Measurements from ENCODE around the gene C4BPB. TPM values are rescaled to one million over a fixed set of nuclear protein-coding genes. Genes with fewer than 3 reads are reported as not detected.
A peak's percentile ranks its signal among the peaks of the same experiment; 100 is the strongest.

Gene C4BPB
- total RNA-seq, 4 donors from 2014 or later = 0.90 to 4.9 TPM; not detected in 2

DNA sequence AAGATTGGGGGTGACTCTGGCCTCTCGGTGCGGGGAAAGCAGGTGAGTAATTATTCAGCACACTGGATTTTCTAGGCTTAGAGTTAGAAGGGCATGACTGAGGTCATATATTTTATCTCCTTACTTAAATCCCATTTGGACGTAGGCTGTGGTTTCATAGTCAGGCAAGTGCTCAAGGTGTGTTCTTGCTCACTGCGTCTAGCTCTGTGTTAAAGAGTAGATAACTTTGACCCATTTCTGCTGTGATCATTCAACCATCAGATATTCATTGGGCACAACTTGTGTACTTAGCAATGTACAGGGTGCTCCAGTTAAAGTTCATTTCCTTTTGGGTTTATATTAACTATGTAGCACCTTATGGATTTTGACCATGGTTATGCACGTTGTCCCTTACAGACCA lies 21.0 kb upstream of the C4BPB start:
- TF ChIP-seq, protein P1, sequence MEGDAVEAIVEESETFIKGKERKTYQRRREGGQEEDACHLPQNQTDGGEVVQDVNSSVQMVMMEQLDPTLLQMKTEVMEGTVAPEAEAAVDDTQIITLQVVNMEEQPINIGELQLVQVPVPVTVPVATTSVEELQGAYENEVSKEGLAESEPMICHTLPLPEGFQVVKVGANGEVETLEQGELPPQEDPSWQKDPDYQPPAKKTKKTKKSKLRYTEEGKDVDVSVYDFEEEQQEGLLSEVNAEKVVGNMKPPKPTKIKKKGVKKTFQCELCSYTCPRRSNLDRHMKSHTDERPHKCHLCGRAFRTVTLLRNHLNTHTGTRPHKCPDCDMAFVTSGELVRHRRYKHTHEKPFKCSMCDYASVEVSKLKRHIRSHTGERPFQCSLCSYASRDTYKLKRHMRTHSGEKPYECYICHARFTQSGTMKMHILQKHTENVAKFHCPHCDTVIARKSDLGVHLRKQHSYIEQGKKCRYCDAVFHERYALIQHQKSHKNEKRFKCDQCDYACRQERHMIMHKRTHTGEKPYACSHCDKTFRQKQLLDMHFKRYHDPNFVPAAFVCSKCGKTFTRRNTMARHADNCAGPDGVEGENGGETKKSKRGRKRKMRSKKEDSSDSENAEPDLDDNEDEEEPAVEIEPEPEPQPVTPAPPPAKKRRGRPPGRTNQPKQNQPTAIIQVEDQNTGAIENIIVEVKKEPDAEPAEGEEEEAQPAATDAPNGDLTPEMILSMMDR (IDR thresholded peaks at IDR 0.05) = no peak
- TF ChIP-seq POLR2A (IDR thresholded peaks at IDR 0.05) (no peak), EP300 (IDR thresholded peaks at IDR 0.05) (no peak)
- WGBS, 2 donors = 91 to 94% methylated on average over 5 of the region's 5 CpGs
- H3K4me1 ChIP-seq = peaks cover 0 to 4% (median 0%) of the 10 kb centered on the region in 4 donors
- DNase-seq (ENCODE audit: low spot score in 2 of 2) = no peak
- H3K27ac ChIP-seq = peak overlapping the region in 1 of 4 donors; percentile 40
- peaks cover under 1 to 92% (median 8%) of the 10 kb centered on the region in 3 donors for H3K36me3 ChIP-seq
- H3K9me3 ChIP-seq = no peaks in the 10 kb centered on the region
- H3K27me3 ChIP-seq = no peaks in the 10 kb centered on the region
- no peak overlapping the region for H3K4me3 ChIP-seq

- H3K27me3 ChIP-seq = no peaks in the 10 kb centered on the region
- no peak for DNase-seq (ENCODE audit: low spot score in 2 of 2)
- no peak overlapping the region for H3K4me3 ChIP-seq
- no peak overlapping the region for H3K27ac ChIP-seq
- peaks cover 0 to 88% (median 8%) of the 10 kb centered on the region in 3 donors for H3K36me3 ChIP-seq
- TF ChIP-seq, protein P1 (IDR thresholded peaks at IDR 0.05) = no peak
- TF ChIP-seq EP300 (IDR thresholded peaks at IDR 0.05) = no peak
- TF ChIP-seq POLR2A (IDR thresholded peaks at IDR 0.05) = no peak
- H3K4me1 ChIP-seq = peaks cover 0 to 4% (median 0%) of the 10 kb centered on the region in 4 donors
- 69 to 81% methylated on average over 3 of the region's 3 CpGs for WGBS, 2 donors
- no peaks in the 10 kb centered on the region for H3K9me3 ChIP-seq
These were observed 19.6 kb upstream of the C4BPB start for GRCh38 chr1:207069061-207069460.

- TF ChIP-seq, protein P1 (IDR thresholded peaks at IDR 0.05) = no peak
- TF ChIP-seq EP300 (IDR thresholded peaks at IDR 0.05) (no peak), POLR2A (IDR thresholded peaks at IDR 0.05) (no peak)
- Histone ChIP-seq H3K27ac (no peak overlapping the region), H3K9me3 (no peaks in the 10 kb centered on the region), H3K4me3 (no peak overlapping the region), H3K27me3 (no peaks in the 10 kb centered on the region), H3K36me3 (peaks cover 0 to 82% (median 8%) of the 10 kb centered on the region in 3 donors), H3K4me1 (no peaks in the 10 kb centered on the region)
- DNase-seq (ENCODE audit: low spot score in 2 of 2) = no peak
- WGBS, 2 donors = 92 to 97% methylated on average over 5 of the region's 5 CpGs
These were observed 18.7 kb upstream of the C4BPB start for GRCh38 chr1:207069858-207070506.

- Histone ChIP-seq H3K27me3 (no peaks in the 10 kb centered on the region), H3K36me3 (peaks cover 0 to 74% (median 8%) of the 10 kb centered on the region in 3 donors), H3K4me1 (no peaks in the 10 kb centered on the region), H3K27ac (no peak overlapping the region), H3K4me3 (no peak overlapping the region), H3K9me3 (no peaks in the 10 kb centered on the region)
- TF ChIP-seq EP300 (IDR thresholded peaks at IDR 0.05) = no peak
- TF ChIP-seq POLR2A (IDR thresholded peaks at IDR 0.05) = no peak
- TF ChIP-seq, protein P1 (IDR thresholded peaks at IDR 0.05) = no peak
- DNase-seq (ENCODE audit: low spot score in 2 of 2) = no peak
- WGBS, 2 donors = 80 to 87% methylated on average over 4 of the region's 4 CpGs
These were observed 17.8 kb upstream of the C4BPB start for GRCh38 chr1:207070811-207071210.

- Histone ChIP-seq H3K27me3 (no peaks in the 10 kb centered on the region), H3K27ac (no peak overlapping the region), H3K4me1 (no peaks in the 10 kb centered on the region), H3K36me3 (peaks cover 0 to 67% (median 8%) of the 10 kb centered on the region in 3 donors), H3K4me3 (no peak overlapping the region), H3K9me3 (no peaks in the 10 kb centered on the region)
- 88 to 92% methylated on average over 6 of the region's 6 CpGs for WGBS, 2 donors
- DNase-seq (ENCODE audit: low spot score in 2 of 2) = no peak
- no peak for TF ChIP-seq EP300 (IDR thresholded peaks at IDR 0.05)
- no peak for TF ChIP-seq POLR2A (IDR thresholded peaks at IDR 0.05)
- TF ChIP-seq, protein P1 (IDR thresholded peaks at IDR 0.05) = no peak
These were observed 17.2 kb upstream of the C4BPB start for GRCh38 chr1:207071426-207071825.

Measured in tibial nerve (tissue), 4 donors.